ENCODE measurements around the gene EYS. TPM values are rescaled to one million over a fixed set of nuclear protein-coding genes. Genes with fewer than 3 reads are reported as not detected.

EYS gene
- total and polyA plus RNA-seq, 8 donors: 0.24 to 0.85 (median 0.55) TPM

- no peak for TF ChIP-seq CTCF (IDR thresholded peaks at IDR 0.05)
- H3K4me1 ChIP-seq: no peaks in the 10 kb centered on the region
- intact Hi-C loops (cut with DNase I): no loop called here
Measured at GRCh38 chr6:64890609-64891008, 816.4 kb downstream of the EYS start.

DNA sequence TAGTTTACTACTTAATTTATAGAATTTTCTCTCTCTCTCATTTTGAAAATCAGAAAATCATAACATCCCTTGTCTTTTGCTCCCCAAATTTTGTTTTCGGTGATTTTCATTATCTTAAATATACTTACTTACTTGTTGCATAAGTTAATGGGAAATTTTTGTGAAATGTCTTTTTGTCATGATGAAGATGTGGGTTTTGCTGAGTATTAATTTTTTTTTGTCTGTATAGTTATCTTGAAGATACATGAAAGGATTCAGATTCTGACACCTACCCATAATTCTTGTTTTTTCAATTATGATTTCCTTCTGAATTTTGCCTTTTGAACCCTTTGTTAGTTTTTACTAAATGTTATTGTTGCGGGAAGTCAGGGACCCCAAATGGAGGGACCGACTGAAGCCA lies 817.9 kb downstream of the EYS start:
- no peak for DNase-seq
- no peaks in the 10 kb centered on the region for H3K27me3 ChIP-seq
- TF ChIP-seq CTCF (IDR thresholded peaks at IDR 0.05): no peak
- intact Hi-C loops (cut with DNase I): no loop called here
- no peaks in the 10 kb centered on the region for H3K4me1 ChIP-seq
- H3K27ac ChIP-seq: no peak overlapping the region
- no peaks in the 10 kb centered on the region for H3K9me3 ChIP-seq
- no peak for ATAC-seq
- H3K4me3 ChIP-seq: no peak overlapping the region
- H3K36me3 ChIP-seq: no peaks in the 10 kb centered on the region

More at GRCh38 chr6:64890609-64891008, 816.4 kb downstream of the EYS start:
- DNase-seq (no peak), ATAC-seq (no peak)
- H3K4me3 ChIP-seq: no peak overlapping the region
- no peaks in the 10 kb centered on the region for H3K9me3 ChIP-seq
- H3K27me3 ChIP-seq: no peaks in the 10 kb centered on the region
- no peaks in the 10 kb centered on the region for H3K36me3 ChIP-seq
- H3K27ac ChIP-seq: no peak overlapping the region

DNA sequence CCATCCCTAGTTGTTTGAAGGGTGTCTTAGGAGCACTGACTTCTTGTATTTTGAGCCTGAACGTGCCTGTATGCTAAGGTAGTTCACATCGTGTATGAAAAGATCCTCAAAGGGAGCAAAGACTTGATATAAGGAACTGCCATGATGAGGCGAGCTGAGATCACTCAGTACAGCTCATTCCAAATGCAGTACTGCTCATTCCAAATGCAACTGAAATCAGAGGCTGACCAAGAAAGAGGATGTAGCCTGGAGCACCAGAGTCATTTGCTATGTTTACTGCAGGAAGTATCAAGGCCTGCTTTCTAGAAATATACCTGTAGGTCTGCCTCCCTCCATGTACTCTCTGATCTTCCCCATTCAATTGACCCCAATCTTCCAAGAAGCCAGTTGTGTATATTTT lies 832.2 kb downstream of the EYS start:
- no peak for DNase-seq
- H3K36me3 ChIP-seq: no peaks in the 10 kb centered on the region
- no peaks in the 10 kb centered on the region for H3K4me1 ChIP-seq
- H3K9me3 ChIP-seq: no peaks in the 10 kb centered on the region
- H3K4me3 ChIP-seq: no peak overlapping the region
- no peak overlapping the region for H3K27ac ChIP-seq
- no peak for TF ChIP-seq CTCF (IDR thresholded peaks at IDR 0.05)
- intact Hi-C loops (cut with DNase I): no loop called here
- H3K27me3 ChIP-seq: no peaks in the 10 kb centered on the region
- no peak for ATAC-seq

DNA sequence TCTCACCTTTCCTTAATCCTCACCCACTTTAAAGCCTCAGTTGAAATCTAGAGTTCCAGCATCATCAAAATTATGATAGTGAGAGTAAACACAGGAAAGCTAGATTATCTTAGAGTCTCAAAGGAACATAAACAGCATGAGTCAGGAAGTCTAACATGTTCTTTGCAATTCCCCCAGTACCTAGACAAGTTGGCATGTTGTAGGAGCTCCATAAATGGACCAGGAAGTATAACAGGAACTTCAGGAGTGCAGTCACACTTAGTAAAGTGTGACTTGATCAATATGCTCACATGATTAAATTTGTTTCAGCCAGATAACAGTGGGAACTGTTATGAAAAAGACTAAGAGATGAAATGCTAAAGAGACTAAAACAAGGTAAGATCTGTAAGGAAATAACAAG lies 834.4 kb downstream of the EYS start:
- intact Hi-C loops (cut with DNase I): no loop called here
- no peak overlapping the region for H3K27ac ChIP-seq
- no peaks in the 10 kb centered on the region for H3K36me3 ChIP-seq
- H3K27me3 ChIP-seq: no peaks in the 10 kb centered on the region
- no peak for DNase-seq
- TF ChIP-seq CTCF (IDR thresholded peaks at IDR 0.05): no peak
- H3K4me3 ChIP-seq: no peak overlapping the region
- ATAC-seq: no peak
- H3K4me1 ChIP-seq: no peaks in the 10 kb centered on the region
- H3K9me3 ChIP-seq: no peaks in the 10 kb centered on the region

DNA sequence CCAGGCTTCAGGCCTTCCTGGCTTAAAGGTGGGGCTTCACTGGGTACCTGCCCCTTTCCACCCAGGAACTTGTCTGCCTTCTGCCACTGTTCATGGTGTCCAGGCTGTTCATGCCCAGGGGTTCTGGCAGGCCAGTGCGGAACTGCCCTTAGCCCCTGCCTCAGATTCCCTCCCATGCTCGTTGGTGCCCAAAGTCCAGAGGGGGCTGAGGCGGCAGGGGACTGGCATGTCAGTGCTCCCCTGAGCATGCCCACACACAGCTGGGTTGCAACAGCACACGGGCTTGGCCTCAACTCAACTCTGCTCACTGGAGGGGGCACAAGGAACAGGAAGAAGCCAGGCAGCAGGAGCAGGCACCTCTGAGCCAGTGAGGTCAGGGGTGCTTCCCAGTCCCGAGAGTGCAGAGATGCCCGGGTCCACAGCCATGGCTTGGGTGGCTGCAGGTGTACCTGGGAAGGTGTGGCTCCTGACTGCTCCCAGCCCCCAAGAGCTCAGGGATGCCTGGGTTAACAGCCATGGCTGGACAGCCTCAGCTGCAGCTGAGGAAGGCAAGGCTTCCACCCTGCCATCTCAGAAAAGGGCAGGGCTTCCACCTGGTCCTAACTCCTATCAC lies 845.9 kb downstream of the EYS start:
- no peaks in the 10 kb centered on the region for H3K27me3 ChIP-seq
- H3K4me1 ChIP-seq: no peaks in the 10 kb centered on the region
- peaks cover 0 to 16% of the 10 kb centered on the region in 2 donors for H3K9me3 ChIP-seq
- ATAC-seq: no peak
- TF ChIP-seq CTCF (IDR thresholded peaks at IDR 0.05): no peak
- intact Hi-C loops (cut with DNase I): no loop called here
- peak in 1 of 4 donors; percentile 41 for DNase-seq
- H3K27ac ChIP-seq: no peak overlapping the region
- no peaks in the 10 kb centered on the region for H3K36me3 ChIP-seq
- no peak overlapping the region for H3K4me3 ChIP-seq

Data from left lung (tissue), 10 donors.